Muscle layer of colon (tissue), 2 donors: Measurements from ENCODE around the gene TSPAN18.
A peak's percentile ranks its signal among the peaks of the same experiment; 100 is the strongest.

Experiments used
- H3K27ac ChIP-seq: one replicate; pipeline ENCODE4 v1.7.0; 2013; ENCODE audit warnings: low read depth, mild to moderate bottlenecking, low read length, moderate library complexity
- H3K27me3 ChIP-seq, 2 donors: one replicate each; pipeline ENCODE4 v1.7.0; 2013; ENCODE audit warnings: low read length in 2 of 2, mild to moderate bottlenecking in 2 of 2; ENCODE audit not compliant: insufficient read depth in 2 of 2, control insufficient read depth in 1 of 2
- H3K36me3 ChIP-seq: one replicate; pipeline ENCODE4 v1.7.0; 2013; ENCODE audit warnings: mild to moderate bottlenecking, low read length; ENCODE audit not compliant: insufficient read depth
- H3K4me1 ChIP-seq: one replicate; pipeline ENCODE4 v1.7.0; 2013; ENCODE audit warnings: mild to moderate bottlenecking, low read length; ENCODE audit not compliant: insufficient read depth
- H3K4me3 ChIP-seq, 2 donors: one replicate each; pipeline ENCODE4 v1.7.0; 2013; ENCODE audit warnings: low read length in 2 of 2, low read depth in 1 of 2, mild to moderate bottlenecking in 1 of 2, moderate library complexity in 1 of 2
- H3K9ac ChIP-seq: one replicate; pipeline ENCODE4 v1.7.0; 2013; ENCODE audit warnings: low read length
- H3K9me3 ChIP-seq: one replicate; pipeline ENCODE4 v1.7.0; 2013; ENCODE audit warnings: mild to moderate bottlenecking, low read length
- donor health status: abdominal sarcoma.
- donor health status: Adenocarcinoma of cecum.

The TSPAN18 gene

DNA sequence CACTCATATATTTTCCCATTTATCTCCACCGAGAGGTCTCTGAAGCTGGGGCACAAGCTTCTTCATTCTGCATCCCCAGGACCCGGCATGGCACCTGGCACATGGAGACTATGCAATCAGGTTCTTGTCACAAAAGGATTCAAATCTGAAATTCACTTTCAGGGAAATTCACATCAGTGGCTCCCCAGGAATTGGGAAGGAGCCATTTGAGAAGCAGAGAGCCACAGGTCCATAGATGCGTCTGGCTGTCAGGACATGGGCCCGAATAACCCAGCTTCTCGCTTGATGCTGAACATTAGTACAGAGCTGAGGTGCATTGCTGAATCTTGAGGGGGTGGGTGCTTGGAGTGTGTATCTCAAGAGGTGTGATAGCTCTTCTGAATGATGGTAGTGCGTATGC lies 82.5 kb downstream of the TSPAN18 start:
- Histone ChIP-seq H3K4me1 (peaks cover 52% of the 10 kb centered on the region), H3K27me3 (no peaks in the 10 kb centered on the region), H3K4me3 (no peak overlapping the region), H3K9me3 (no peaks in the 10 kb centered on the region), H3K9ac (no peak overlapping the region), H3K27ac (no peak overlapping the region), H3K36me3 (no peaks in the 10 kb centered on the region)

GRCh38 chr11:44811841-44812448 lies 85.2 kb downstream of the TSPAN18 start:
- no peaks in the 10 kb centered on the region for H3K27me3 ChIP-seq
- no peak overlapping the region for H3K9ac ChIP-seq
- H3K9me3 ChIP-seq, result no peaks in the 10 kb centered on the region
- no peak overlapping the region for H3K27ac ChIP-seq
- H3K4me1 ChIP-seq, result peaks cover 39% of the 10 kb centered on the region
- no peak overlapping the region for H3K4me3 ChIP-seq
- no peaks in the 10 kb centered on the region for H3K36me3 ChIP-seq

DNA sequence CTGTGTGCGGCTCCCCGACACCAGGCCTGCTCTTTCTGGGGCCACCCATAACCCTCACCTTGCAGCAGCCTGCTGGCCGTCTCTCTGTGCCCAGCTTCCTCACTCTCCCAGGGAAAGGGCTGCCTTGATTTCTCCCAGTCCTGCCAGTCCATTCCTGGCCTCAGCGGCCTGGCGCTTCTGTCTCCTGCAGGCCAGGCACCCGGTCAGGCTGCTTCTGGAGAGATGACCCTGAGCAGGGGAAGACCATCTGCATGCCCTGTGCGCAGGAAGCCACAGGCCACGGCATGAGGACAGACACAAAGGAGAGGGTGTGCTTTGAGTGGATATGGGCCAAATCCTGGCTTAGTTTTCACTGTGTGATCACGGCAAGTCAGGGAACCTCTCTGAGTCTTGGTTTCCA lies 86.2 kb downstream of the TSPAN18 start:
- Histone ChIP-seq H3K4me3 (no peak overlapping the region), H3K4me1 (peaks cover 39% of the 10 kb centered on the region), H3K9ac (no peak overlapping the region), H3K9me3 (no peaks in the 10 kb centered on the region), H3K27me3 (no peaks in the 10 kb centered on the region), H3K36me3 (no peaks in the 10 kb centered on the region), H3K27ac (no peak overlapping the region)

DNA sequence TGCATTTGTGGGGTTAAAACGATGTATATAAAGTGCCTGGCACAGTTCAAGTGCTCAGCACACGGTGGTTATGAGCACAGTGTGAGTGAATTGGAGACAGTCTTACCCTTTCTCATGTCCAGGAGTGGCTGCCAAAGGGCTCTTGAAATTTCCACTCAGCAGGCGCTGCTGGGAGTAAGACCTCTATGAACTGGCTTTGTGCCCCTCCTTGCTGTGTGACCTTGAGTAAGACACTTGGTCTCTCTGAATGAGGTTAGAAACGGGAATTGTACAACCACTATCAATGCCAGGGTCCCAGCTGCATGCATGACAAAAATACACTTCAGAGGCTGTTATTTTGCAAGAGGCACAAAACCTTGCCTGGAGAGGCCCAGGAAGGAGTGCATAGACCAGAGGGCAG lies 86.6 kb downstream of the TSPAN18 start:
- H3K4me3 ChIP-seq, result no peak overlapping the region
- H3K9ac ChIP-seq, result no peak overlapping the region
- peaks cover 39% of the 10 kb centered on the region for H3K4me1 ChIP-seq
- H3K27me3 ChIP-seq, result no peaks in the 10 kb centered on the region
- no peak overlapping the region for H3K27ac ChIP-seq
- no peaks in the 10 kb centered on the region for H3K9me3 ChIP-seq
- H3K36me3 ChIP-seq, result no peaks in the 10 kb centered on the region

DNA sequence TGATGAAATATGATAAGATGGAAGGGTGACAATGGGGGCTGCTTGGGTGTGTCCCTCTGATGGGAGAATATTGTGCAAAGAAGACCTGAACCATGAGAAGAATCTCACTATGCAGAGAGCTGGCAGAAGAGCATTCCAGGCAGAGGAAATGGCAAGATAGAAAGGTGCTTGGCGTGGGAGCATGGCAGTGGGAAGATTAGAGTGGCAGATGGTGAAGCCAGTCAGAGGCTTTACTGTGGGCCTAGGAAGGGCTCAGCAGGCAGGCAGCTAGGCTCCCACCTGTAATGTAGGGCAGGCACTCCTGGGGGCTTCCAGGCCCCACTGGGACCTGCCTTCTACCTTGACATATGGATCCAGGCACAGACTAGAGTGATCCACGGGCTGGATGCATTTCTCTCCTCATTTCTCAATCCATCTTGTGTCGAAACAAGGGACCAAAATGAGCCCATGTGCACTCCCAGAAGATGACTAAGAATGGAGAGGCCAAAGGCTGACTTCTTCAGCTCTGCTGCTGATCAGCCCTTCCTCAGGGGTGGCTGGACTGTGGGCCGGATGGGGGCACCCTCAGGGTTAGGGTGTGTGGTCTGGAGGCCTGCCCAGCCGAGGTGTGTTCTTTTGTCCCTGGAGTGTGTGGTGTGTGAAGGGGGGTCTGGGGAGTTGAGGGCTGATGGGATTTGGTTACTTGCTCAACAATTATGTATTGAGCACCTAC lies 88.3 kb downstream of the TSPAN18 start:
- no peaks in the 10 kb centered on the region for H3K27me3 ChIP-seq
- no peak overlapping the region for H3K27ac ChIP-seq
- H3K4me1 ChIP-seq, result peaks cover 49% of the 10 kb centered on the region
- H3K9me3 ChIP-seq, result no peaks in the 10 kb centered on the region
- H3K9ac ChIP-seq, result no peak overlapping the region
- H3K36me3 ChIP-seq, result no peaks in the 10 kb centered on the region
- H3K4me3 ChIP-seq, result no peak overlapping the region

- no peaks in the 10 kb centered on the region for H3K9me3 ChIP-seq
- H3K27me3 ChIP-seq, result no peaks in the 10 kb centered on the region
- peak overlapping the region in 1 of 2 donors; percentile 2 for H3K4me3 ChIP-seq
- no peaks in the 10 kb centered on the region for H3K36me3 ChIP-seq
- H3K27ac ChIP-seq, result no peak overlapping the region
- no peak overlapping the region for H3K9ac ChIP-seq
- peaks cover 46% of the 10 kb centered on the region for H3K4me1 ChIP-seq
Measured at GRCh38 chr11:44815917-44816456, 89.2 kb downstream of the TSPAN18 start.

GRCh38 chr11:44816761-44817160 lies 90.0 kb downstream of the TSPAN18 start:
- H3K27ac ChIP-seq, result no peak overlapping the region

GRCh38 chr11:44817207-44817949 lies 90.6 kb downstream of the TSPAN18 start:
- no peak overlapping the region for H3K9ac ChIP-seq
- no peaks in the 10 kb centered on the region for H3K36me3 ChIP-seq
- no peak overlapping the region for H3K27ac ChIP-seq
- no peaks in the 10 kb centered on the region for H3K9me3 ChIP-seq
- H3K4me1 ChIP-seq, result peaks cover 42% of the 10 kb centered on the region
- no peak overlapping the region for H3K4me3 ChIP-seq
- H3K27me3 ChIP-seq, result no peaks in the 10 kb centered on the region

More at GRCh38 chr11:44816761-44817160, 90.0 kb downstream of the TSPAN18 start:
- Histone ChIP-seq H3K9ac (no peak overlapping the region), H3K4me3 (no peak overlapping the region), H3K36me3 (no peaks in the 10 kb centered on the region), H3K9me3 (no peaks in the 10 kb centered on the region), H3K27me3 (no peaks in the 10 kb centered on the region), H3K4me1 (peaks cover 46% of the 10 kb centered on the region)

DNA sequence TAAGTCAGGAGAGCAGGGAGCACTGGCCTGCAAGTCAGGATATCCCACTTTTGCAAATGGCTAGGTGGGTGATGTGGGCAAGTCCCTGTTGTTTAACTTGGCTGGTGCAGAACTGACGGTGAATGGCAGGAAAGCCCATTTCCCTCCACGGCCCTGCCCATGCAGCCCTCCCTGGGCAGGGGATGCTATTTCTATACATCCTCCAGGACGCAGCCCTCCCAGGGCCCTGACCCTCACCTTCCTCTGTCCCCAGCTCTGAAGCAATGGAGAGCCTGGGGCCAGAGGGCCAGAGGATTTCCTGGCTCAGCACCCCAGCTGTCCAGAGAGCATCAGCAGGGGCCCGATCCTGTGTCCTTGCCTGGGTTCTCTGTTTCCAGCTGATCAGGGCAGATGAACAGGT lies 91.3 kb downstream of the TSPAN18 start:
- H3K4me3 ChIP-seq, result no peak overlapping the region
- H3K4me1 ChIP-seq, result peaks cover 38% of the 10 kb centered on the region
- H3K9ac ChIP-seq, result no peak overlapping the region
- no peaks in the 10 kb centered on the region for H3K36me3 ChIP-seq
- no peaks in the 10 kb centered on the region for H3K9me3 ChIP-seq
- H3K27ac ChIP-seq, result no peak overlapping the region
- H3K27me3 ChIP-seq, result no peaks in the 10 kb centered on the region

DNA sequence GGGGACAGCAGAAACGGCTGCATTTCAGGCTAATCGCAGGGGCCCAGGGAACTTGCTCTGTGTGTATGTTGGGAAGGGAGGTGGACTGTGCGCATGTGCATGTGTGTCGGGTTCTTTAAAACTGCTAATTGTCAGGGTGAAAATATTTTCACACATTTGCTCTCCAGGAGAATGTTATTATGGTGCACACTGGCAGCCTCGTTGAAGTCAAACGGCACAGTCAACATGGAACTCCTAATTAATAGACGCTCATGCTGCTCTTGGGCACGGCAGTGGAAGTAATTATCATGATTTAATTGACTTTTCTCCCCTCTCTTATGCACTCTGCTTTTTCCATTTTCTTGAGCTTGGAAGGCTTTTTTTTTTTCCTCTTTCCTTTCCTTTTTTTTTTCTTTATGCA lies 92.6 kb downstream of the TSPAN18 start:
- no peak overlapping the region for H3K4me3 ChIP-seq
- no peaks in the 10 kb centered on the region for H3K36me3 ChIP-seq
- no peaks in the 10 kb centered on the region for H3K9me3 ChIP-seq
- peaks cover 36% of the 10 kb centered on the region for H3K4me1 ChIP-seq
- no peak overlapping the region for H3K9ac ChIP-seq
- no peaks in the 10 kb centered on the region for H3K27me3 ChIP-seq
- no peak overlapping the region for H3K27ac ChIP-seq

DNA sequence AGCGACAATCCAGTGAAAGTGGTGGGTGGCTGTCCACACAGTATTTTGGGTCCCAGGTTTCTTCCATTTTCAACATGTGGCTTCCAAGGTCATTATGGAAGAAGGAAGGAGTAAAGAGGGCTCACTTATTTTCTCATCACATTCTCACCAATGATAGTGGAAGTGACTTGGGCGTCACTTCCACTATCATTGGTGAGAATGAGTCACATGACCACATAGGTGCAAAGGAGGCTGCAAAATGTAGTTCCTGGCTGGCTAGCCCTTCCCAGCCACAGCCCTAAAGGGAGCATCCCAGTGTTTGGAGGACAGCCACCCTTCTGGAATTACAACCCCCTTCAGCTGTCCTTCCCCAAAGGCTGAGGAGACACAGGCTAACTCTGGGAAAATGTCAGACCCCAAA lies 95.6 kb downstream of the TSPAN18 start:
- Histone ChIP-seq H3K27ac (no peak overlapping the region), H3K27me3 (no peaks in the 10 kb centered on the region), H3K36me3 (no peaks in the 10 kb centered on the region), H3K9ac (no peak overlapping the region), H3K4me1 (peaks cover 31% of the 10 kb centered on the region), H3K9me3 (no peaks in the 10 kb centered on the region), H3K4me3 (no peak overlapping the region)
